HG03039 (cell line): ENCODE data around the gene ERCC5.
A peak's percentile ranks its signal among the peaks of the same experiment; 100 is the strongest.

Source experiments
- ATAC-seq: cut with Tn5 transposase; IDR thresholded peaks from one replicate; pipeline ENCODE4 v1.9.1; 2021; ENCODE audit warnings: mild to moderate bottlenecking, moderate library complexity; ENCODE audit not compliant: unreplicated experiment

Gene ERCC5

GRCh38 chr13:102845630-102846260 is at the start of gene ERCC5:
Gene ERCC5 (plus strand): TSS chr13:102846032. CDS start chr13:102846267, 235 bp downstream.
- peak; percentile 87 for ATAC-seq

- ATAC-seq = peak; percentile 83
Measured at GRCh38 chr13:102798581-102799425, 47.0 kb upstream of the ERCC5 start, which contains the start of the genes BIVM and POGLUT2. Gene BIVM (plus strand): TSS chr13:102799119. CDS start chr13:102807268, 8,149 bp downstream. Gene POGLUT2 (minus strand): TSS chr13:102798976. CDS start chr13:102798670, 306 bp downstream.

- peak; percentile 2 for ATAC-seq
Measured at GRCh38 chr13:102799426-102800144, 46.2 kb upstream of the ERCC5 start.

DNA sequence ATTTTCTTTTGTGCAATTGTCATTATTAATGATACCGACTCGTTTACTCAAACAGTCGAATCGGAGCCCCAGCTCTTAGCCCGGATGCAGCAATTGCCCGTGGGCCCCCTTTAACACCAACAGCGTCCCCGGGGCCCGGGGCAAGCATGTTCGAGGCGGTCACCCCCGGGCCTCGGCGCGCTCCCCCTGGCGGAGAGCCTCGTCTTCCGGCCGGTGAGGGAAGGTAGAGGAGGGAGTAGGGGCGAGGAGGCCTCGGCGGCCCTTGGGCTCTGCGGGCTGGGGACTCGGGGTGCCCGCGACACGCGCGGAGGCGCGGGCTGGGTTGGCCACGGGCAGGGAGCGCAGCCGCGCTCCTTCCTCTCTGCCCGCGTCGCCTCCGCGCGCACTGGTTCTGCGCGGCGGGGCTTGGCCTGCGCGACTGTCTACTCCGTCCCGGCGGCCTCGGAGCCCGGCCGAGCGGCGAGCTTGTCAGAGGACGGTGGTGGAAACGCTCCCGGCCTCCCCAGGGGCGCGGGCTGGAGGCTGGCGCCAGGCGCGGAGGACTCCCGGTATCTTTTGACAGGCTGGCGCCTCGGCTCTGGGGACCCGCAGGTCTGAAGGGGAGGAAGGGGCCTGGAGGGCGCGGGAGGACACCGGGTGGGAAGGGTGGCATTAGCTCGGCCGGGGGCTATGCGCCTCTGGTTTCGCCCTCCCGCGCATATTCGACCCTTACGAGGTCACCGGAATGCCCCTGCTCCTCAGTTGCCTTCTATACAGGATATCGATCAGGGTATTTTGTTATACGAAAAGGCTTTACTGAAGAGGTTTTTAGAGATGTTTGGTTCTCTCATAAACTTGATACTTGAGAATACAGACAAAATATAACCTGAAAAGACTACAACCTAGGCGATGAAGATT is 45.4 kb upstream of the ERCC5 start:
- ATAC-seq = peak; percentile 77

DNA sequence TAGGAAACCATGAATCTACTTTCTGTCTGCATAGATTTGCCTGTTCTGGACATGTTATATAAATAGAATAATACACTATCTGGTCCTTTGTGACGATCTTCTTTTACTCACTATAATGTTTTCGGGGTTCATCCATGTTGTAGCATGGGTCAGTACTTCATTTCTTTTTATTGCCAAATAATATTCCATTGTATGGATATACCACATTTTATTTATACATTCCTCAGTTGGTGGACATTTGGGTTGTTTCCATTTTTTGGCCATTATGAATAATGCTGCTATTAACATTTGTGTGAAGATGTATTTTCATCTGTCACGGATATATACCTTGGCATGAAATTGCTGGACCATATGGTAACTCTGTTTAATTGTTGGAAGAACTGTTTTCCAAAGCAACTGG is 40.2 kb upstream of the ERCC5 start:
- ATAC-seq = no peak

- no peak for ATAC-seq
Measured at GRCh38 chr13:102807699-102808098, 38.1 kb upstream of the ERCC5 start.

DNA sequence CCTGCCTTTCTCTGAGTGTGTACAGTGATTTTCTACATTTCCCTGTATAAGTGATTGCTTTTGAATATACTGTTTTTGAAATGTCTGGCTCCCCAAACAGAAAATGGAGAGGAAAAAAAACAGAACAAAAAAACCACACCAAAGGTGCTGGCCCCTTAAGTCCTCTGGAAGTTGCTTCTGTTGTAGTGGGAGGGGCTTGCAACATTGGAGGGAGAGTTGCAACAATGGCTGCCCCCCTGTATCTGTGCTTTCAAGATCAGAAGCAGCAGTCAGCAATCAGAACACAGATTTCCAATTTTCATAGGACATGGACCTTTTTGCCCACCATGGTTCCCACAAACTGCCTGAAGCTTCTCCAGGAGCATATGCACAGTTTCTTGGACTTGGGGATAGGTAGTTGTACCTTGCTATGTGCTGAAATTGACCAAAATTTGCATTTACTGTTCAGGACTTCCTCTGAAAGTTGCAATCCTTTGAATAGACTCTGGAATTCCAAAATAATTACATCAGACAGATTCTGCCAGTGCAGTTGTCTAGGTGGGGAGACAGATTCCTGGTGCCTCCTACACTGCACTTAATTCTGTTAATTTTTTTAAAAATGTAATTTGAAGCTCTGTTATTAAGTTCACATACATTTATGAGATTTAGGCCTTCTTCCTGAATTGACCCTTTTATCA is 33.1 kb upstream of the ERCC5 start:
- ATAC-seq = no peak

DNA sequence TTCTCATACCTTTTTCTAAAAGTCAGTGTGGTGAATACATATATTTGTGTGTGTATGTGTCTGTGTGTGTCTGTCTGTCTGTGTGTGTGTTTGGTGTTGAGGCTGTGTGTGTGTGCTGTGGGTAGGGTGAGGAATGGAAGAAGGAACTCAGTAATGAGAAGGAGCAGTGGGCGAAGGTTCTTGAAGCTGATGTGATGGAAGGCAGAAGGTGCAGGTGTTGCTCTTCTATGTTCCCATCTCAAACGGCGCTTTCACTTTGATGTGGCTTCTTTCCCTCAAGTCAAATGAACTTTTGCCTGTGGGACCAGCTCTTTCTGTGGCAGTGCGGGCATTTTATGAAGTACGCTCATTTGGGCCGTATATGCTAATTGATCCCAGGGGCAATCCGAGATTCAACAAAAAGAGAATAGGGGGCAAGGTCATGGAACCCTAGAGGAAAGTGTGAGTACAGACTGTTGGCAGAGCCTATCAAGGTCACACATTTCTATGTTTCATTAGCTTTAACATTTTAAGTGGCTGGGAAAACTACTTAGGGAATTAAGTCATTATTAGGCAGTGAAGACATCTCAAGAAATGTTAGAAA is 31.7 kb upstream of the ERCC5 start:
- peak; percentile 56 for ATAC-seq

- ATAC-seq = no peak
Measured at GRCh38 chr13:102814793-102815192, 31.0 kb upstream of the ERCC5 start.

DNA sequence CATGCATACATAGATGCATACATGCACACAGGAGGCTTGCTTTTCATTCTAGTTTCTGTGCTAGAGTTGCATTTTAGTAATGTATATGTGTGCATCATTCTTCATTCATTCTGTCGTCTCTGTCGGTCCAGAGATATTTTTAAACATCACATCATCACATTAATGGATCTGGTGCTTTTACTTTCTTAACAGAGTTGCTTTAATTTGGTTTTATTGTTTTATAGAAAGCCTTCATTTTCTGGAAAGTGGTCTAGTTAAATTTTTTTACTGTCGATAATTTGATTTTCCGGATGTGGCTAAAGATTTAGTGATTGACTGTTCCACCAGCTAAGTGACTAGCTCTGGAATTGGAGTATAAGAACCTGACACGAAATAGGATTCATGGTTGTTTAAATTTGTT is 30.0 kb upstream of the ERCC5 start:
- no peak for ATAC-seq

DNA sequence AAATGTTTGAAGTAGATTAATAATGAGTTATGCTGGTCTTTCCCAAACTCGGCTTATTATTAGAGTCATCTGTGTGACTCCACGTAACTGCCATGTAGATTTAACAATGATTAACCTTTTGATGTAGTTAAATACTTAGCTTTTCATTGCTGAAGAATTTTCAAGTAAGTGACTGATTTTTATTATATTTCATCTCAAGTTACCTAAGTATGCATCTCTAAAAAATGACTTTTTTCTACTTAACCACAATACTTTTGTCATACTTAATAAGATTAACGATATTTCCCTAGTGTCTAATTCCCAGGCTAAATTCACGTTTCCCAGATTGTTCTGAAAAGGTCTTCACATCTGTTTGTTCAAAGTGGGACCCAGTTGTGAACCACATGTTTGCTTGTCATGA is 29.1 kb upstream of the ERCC5 start:
- no peak for ATAC-seq

DNA sequence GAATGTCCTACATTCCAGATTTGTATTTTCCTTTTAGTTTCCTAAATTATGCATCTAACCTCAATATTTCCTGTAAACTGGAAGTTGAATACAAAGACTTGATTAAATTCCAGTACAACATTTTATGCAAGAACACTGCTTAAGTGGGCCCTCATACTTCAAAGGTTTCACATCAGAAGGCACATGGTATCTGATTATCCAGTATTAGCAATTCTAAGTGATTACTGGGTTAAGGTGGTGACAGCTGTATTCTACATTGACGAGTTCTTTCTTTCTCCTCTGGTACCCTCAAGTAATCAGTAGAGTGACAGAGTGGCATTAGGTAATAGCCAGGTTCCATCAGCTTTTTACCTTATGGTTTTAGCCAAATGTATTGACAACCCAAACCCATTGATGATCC is 28.6 kb upstream of the ERCC5 start:
- ATAC-seq = no peak

GRCh38 chr13:102817907-102818306 is 27.9 kb upstream of the ERCC5 start:
- no peak for ATAC-seq

GRCh38 chr13:102825400-102825799 is 20.4 kb upstream of the ERCC5 start:
- ATAC-seq = no peak

- ATAC-seq = no peak
Measured at GRCh38 chr13:102825921-102826706, 19.7 kb upstream of the ERCC5 start.

- no peak for ATAC-seq
Measured at GRCh38 chr13:102830646-102831045, 15.2 kb upstream of the ERCC5 start.

DNA sequence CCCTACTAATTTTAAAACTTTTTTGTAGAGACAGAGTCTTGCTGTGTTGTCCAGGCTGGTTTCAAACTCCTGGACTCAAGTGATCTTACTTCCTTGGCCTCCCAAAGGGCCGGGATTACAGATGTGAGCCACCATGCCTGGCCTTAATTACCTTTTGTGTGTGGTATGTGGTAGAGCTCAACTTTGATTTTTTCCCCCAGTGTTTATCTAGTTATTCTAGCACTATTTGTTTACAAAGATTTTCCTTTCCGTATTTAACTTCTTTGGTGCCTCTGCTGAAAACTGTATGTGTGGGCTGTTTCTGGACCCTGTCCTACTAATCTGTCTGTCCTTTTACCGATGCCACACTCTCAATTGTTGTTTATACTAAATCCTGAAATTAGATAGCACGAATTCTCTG is 9.4 kb upstream of the ERCC5 start:
- no peak for ATAC-seq

- ATAC-seq = no peak
Measured at GRCh38 chr13:102838273-102838672, 7.6 kb upstream of the ERCC5 start.

- no peak for ATAC-seq
Measured at GRCh38 chr13:102838982-102839381, 6.8 kb upstream of the ERCC5 start.
